ENCODE results near the gene NUMBL.
A peak's percentile ranks its signal among the peaks of the same experiment; 100 is the strongest.

Gene NUMBL

DNA sequence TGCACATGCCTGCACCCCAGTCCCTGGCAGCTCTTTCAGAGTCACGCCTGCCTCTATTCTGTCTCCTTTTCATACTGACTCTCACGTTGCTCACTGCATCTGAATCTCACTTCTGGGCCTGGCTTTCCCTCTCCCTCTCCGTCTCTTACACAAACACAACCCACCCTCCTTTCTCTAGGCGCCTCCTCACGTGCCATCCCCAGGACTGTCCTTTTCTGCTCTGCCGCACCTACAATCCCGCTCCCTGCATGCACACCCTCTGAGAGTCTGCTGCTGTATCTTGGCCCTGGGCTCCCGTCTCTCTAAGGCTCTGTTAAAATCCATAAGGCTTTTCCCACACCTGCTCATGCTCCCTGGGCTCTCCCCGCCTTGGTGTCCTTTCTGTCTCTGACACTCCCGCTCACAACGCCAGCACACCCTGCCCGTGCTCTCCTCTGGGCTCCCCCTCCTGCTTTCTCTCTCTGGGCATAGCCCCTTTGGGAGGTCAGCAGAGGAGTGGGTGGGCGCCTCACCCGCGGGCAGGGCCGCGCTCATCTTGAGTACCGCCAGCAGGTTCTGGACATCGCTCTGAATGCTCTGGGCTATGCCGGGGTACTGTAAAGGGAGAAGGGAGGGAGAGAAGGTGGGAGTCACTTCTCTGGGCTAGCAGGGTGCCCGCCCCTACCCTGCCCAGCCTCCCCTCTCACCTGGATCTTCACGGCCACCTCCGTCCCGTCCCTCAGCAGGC lies 12.7 kb upstream of the NUMBL start:
- H3K36me3 Mint-ChIP-seq (ENCODE audit: low read depth) = peaks cover 52% of the 10 kb centered on the region
- peak overlapping the region; percentile 79 to 88 (median 84) for H3K27ac Mint-ChIP-seq
- H3K9me3 Mint-ChIP-seq = no peaks in the 10 kb centered on the region
- H3K27me3 Mint-ChIP-seq (ENCODE audit: low read depth) = no peaks in the 10 kb centered on the region
- H3K4me3 Mint-ChIP-seq = peak overlapping the region in 1 of 3 experiments; percentile 8
- peaks cover 23% of the 10 kb centered on the region for H3K4me1 Mint-ChIP-seq
- TF ChIP-seq, protein P1, sequence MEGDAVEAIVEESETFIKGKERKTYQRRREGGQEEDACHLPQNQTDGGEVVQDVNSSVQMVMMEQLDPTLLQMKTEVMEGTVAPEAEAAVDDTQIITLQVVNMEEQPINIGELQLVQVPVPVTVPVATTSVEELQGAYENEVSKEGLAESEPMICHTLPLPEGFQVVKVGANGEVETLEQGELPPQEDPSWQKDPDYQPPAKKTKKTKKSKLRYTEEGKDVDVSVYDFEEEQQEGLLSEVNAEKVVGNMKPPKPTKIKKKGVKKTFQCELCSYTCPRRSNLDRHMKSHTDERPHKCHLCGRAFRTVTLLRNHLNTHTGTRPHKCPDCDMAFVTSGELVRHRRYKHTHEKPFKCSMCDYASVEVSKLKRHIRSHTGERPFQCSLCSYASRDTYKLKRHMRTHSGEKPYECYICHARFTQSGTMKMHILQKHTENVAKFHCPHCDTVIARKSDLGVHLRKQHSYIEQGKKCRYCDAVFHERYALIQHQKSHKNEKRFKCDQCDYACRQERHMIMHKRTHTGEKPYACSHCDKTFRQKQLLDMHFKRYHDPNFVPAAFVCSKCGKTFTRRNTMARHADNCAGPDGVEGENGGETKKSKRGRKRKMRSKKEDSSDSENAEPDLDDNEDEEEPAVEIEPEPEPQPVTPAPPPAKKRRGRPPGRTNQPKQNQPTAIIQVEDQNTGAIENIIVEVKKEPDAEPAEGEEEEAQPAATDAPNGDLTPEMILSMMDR (IDR thresholded peaks at IDR 0.05; ENCODE audit: unreplicated experiment in 3 of 3) = no peak

DNA sequence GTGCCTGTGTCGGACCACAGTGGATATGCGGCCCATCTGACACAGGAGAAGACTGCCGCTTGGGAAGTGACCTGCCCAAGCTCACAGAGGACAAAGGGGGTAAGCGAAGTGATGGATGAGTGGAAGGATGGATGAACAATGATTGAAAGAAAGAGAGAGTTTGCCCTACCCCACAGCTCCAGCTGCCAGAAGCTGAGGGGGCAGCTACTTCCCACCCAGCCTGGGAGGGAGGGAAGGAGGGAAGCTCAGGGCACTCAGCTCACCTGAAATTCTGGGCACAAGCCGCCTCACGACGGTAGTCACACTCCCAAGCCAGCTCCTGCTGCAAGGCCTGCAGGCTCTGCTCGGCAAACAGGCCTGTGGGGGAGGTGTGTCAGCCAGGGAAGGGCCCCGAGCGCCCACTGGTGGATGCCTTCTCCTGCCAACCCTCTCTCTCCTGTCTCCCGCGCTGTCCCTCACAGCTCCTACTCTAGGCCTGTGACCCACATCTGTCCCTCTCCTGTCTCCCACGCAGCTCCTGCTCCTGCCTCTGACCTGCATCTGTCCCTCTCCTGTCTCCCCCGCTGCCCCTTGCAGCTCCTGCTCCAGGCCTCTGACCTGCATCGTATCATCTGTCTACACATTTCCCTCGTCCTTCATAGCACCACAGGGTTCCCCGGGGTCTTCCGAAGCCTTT lies 12.0 kb upstream of the NUMBL start:
- H3K4me3 Mint-ChIP-seq = peak overlapping the region in 1 of 3 experiments; percentile 26
- peaks cover 55% of the 10 kb centered on the region for H3K36me3 Mint-ChIP-seq (ENCODE audit: low read depth)
- peaks cover 23% of the 10 kb centered on the region for H3K4me1 Mint-ChIP-seq
- H3K27ac Mint-ChIP-seq = peak overlapping the region; percentile 79 to 88 (median 84)
- H3K9me3 Mint-ChIP-seq = no peaks in the 10 kb centered on the region
- H3K27me3 Mint-ChIP-seq (ENCODE audit: low read depth) = no peaks in the 10 kb centered on the region
- TF ChIP-seq, protein P1 (IDR thresholded peaks at IDR 0.05; ENCODE audit: unreplicated experiment in 3 of 3) = peak; percentile 58 to 68 (median 68)

DNA sequence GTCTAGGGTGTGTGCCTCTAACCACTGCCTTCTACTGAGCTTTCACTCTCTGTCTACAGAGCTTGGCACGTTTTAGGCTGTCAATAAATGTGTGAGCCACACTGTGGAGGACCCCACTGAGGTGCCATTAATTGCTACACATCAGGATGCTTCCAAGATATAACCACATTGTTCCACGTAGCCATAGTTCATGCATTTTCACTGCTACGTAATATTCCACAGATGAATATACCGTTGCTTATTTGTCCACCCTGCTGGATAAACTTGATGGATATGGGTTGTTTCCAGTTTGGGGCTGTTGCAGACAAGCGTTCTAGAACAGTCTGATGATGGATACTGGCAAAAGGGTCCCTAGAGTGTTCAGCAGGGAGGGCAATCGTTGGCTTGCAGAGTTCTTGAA lies 11.3 kb upstream of the NUMBL start:
- Mint-ChIP-seq H3K4me3 (no peak overlapping the region), H3K36me3 (ENCODE audit: low read depth) (peaks cover 52% of the 10 kb centered on the region), H3K4me1 (peaks cover 23% of the 10 kb centered on the region), H3K9me3 (no peaks in the 10 kb centered on the region), H3K27me3 (ENCODE audit: low read depth) (no peaks in the 10 kb centered on the region), H3K27ac (peak overlapping the region in 2 of 3 experiments; percentile 79 to 84)
- TF ChIP-seq, protein P1 (IDR thresholded peaks at IDR 0.05; ENCODE audit: unreplicated experiment in 3 of 3) = no peak

DNA sequence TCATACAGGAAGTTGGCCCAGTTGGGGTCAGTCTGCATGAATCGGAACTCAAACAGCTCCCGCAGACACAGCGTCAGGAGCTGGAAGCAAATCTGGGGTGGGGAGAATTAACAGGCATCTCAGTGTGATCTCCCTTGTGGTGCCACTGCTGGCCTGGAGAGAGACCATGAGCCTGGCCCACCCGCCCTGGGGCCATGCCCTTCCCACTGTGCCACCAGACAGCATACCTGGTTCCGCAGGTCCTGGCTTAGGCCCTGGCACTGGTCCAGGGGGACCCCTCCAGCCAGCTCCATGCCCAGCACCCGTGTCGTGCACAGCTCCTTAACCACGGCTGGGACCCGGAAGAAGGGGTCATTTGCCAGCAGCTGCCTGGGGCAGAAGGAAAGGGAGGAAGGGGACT lies 9.6 kb upstream of the NUMBL start:
- Mint-ChIP-seq H3K4me1 (peaks cover 16% of the 10 kb centered on the region), H3K4me3 (no peak overlapping the region), H3K27me3 (ENCODE audit: low read depth) (no peaks in the 10 kb centered on the region), H3K36me3 (ENCODE audit: low read depth) (peaks cover 46% of the 10 kb centered on the region), H3K27ac (no peak overlapping the region), H3K9me3 (no peaks in the 10 kb centered on the region)
- TF ChIP-seq, protein P1 (IDR thresholded peaks at IDR 0.05; ENCODE audit: unreplicated experiment in 3 of 3) = no peak

DNA sequence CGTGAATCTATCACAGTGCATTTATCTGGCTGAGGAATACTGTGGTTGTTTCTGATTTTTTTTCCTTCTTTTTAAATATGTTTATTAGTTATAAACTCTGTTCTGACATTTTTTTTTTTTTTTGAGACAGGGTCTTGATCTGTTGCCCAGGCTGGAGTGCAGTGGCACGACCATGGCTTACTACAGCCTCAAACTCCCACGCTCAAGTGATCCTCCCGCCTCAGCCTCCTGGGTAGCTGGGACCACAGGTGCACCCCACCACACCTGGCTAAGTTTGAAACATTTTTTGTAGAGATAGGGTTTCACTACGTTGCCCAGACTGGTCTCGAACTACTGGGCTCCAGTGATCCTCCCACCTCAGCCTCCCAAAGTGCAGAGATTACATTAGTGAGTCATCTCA lies 6.6 kb upstream of the NUMBL start:
- peaks cover 11% of the 10 kb centered on the region for H3K4me1 Mint-ChIP-seq
- H3K27me3 Mint-ChIP-seq (ENCODE audit: low read depth) = no peaks in the 10 kb centered on the region
- peaks cover 36% of the 10 kb centered on the region for H3K36me3 Mint-ChIP-seq (ENCODE audit: low read depth)
- no peak overlapping the region for H3K4me3 Mint-ChIP-seq
- TF ChIP-seq, protein P1 (IDR thresholded peaks at IDR 0.05; ENCODE audit: unreplicated experiment in 3 of 3) = no peak
- H3K27ac Mint-ChIP-seq = no peak overlapping the region
- no peaks in the 10 kb centered on the region for H3K9me3 Mint-ChIP-seq

All from nephron (organoid).